Ovary (tissue), 9 donors: ENCODE results near the gene RUNX2. TPM values are rescaled to one million over a fixed set of nuclear protein-coding genes. Genes with fewer than 3 reads are reported as not detected.

Experiments used
- DNase-seq, 5 donors: peaks; one replicate each; pipeline ENCODE4 v3.0.0-alpha.2; 2019 to 2020
- H3K27ac ChIP-seq, 2 donors: fragments of 200-600 bp; one replicate each; pipeline versions ENCODE4 v1.5.1 to v1.8.0; 2019 to 2022
- H3K27me3 ChIP-seq: fragments of 200-600 bp; one replicate; pipeline ENCODE4 v1.8.0; 2022
- H3K36me3 ChIP-seq: fragments of 200-600 bp; sonication (generic); one replicate; pipeline ENCODE4 v1.5.1; 2019
- H3K4me1 ChIP-seq: one replicate; pipeline ENCODE4 v1.8.1; 2013; ENCODE audit warnings: mild to moderate bottlenecking, moderate library complexity; ENCODE audit not compliant: insufficient read depth
- H3K4me3 ChIP-seq: fragments of 200-600 bp; sonication (generic); one replicate; pipeline ENCODE4 v1.5.1; 2017
- H3K9me3 ChIP-seq, 2 donors: fragments of 200-600 bp in 1 of 2; sonication (generic) in 1 of 2; one replicate each; pipeline versions ENCODE4 v1.5.1 to v1.8.1; 2013 to 2019; ENCODE audit warnings: mild to moderate bottlenecking in 1 of 2, moderate library complexity in 1 of 2
- EP300 ChIP-seq: sonication (generic); formaldehyde crosslinking; IDR thresholded peaks from one replicate; pipeline ENCODE4 v1.6.1; 2017; ENCODE audit warnings: antibody characterized with exemption
- POLR2A ChIP-seq: fragments of 450-650 bp; IDR thresholded peaks from one replicate; pipeline ENCODE4 v1.6.1; 2017; ENCODE audit warnings: antibody characterized with exemption, mild to moderate bottlenecking, moderate library complexity
- WGBS, 3 donors: extraction: QIAGEN DNeasy Blood & Tissue Kit in 1 of 3; methylation state at CpG; one replicate each; pipeline versions ENCODE4 v1.1.5 to v1.1.7; 2013 to 2017; 5-methylcytosine and 5-hydroxymethylcytosine counted together
- intact Hi-C, 4 donors: fragments of 100-400 bp; cut with DNase I; formaldehyde crosslinking; loops; one replicate each; pipeline versions ENCODE4 v1.11.0 to v1.15.1; 2022 to 2023
- polyA plus RNA-seq, 2 donors: library from polyadenylated mRNA; stranded (reverse); fragments of 200-250 nt in 1 of 2; fragments of 350-450 nt in 1 of 2; fragmentation: Illumina TruSeq in 1 of 2; extraction: RNeasy Lipid Tissue Mini Kit (QIAGEN cat#74804) in 1 of 2; gene quantifications; one replicate each; pipeline ENCODE4 v1.2.3, GENCODE V29; 2013 to 2014
- total RNA-seq, 7 donors: library from RNA; depleted of rRNA in 2 of 7; stranded (reverse); fragments of >200 nt in 2 of 7; fragmentation: NEBNext Ultra II Directional in 3 of 7; extraction: Animal tissue kit (Norgen Biotek cat#: 25700) in 3 of 7; gene quantifications; one replicate each; pipeline versions ENCODE4 v1.1.0 to v1.2.4, GENCODE V29; 2016 to 2023
- TF ChIP-seq, protein P1 (sequence below), 3 donors: fragments of 450-650 bp in 2 of 3; fragments of 200-600 bp in 1 of 3; IDR thresholded peaks; one replicate each; pipeline versions ENCODE4 v1.5.1 to v1.8.0; 2016 to 2022; ENCODE audit warnings: antibody characterized with exemption in 3 of 3, mild to moderate bottlenecking in 1 of 3
- donor health status: DM: no; HTN: no; CAD: no; lungs with moderate emphysema.
- donor health status: DM: no; HTN: no; CAD: no.
- donor health status: Bipolar disorder and iron deficiency.
- donor health status: DM: yes; HTN: yes; CAD: no.
- donor health status: DM: no; HTN: no; CAD: no.
- donor health status: DM: yes; HTN: yes; CAD: no.

Gene RUNX2
- total and polyA plus RNA-seq, 9 donors = 1.1 to 25.2 (median 3.3) TPM

DNA sequence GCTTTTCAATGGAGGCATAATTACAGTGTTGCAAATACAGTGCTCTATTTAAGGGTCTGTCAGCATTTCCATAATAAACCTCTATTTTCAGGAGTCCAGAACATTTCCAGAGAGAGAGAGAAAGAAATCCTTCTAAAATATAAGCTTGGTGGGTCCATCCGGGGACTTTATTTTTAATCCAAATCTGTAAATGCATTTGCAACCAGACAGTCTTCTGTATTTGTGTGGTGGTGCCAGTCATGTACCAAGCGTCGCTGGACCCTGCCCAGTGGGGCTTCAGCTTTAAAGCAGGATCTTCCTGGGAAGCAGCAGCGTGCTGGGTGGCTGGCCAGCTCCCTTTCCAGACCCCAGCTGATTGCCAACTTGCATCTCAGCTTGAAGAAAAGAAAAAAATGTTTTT, 306.1 kb downstream of the RUNX2 start:
- no peak for DNase-seq
- Histone ChIP-seq H3K4me3 (no peak overlapping the region), H3K27ac (no peak overlapping the region), H3K27me3 (no peaks in the 10 kb centered on the region), H3K4me1 (peaks cover 4% of the 10 kb centered on the region), H3K9me3 (no peaks in the 10 kb centered on the region), H3K36me3 (no peaks in the 10 kb centered on the region)
- 74 to 85% (median 80%) methylated on average over 4 of the region's 4 CpGs for WGBS, 3 donors
- intact Hi-C loops = no loop called here
- TF ChIP-seq POLR2A (no peak), EP300 (no peak)
- TF ChIP-seq, protein P1, sequence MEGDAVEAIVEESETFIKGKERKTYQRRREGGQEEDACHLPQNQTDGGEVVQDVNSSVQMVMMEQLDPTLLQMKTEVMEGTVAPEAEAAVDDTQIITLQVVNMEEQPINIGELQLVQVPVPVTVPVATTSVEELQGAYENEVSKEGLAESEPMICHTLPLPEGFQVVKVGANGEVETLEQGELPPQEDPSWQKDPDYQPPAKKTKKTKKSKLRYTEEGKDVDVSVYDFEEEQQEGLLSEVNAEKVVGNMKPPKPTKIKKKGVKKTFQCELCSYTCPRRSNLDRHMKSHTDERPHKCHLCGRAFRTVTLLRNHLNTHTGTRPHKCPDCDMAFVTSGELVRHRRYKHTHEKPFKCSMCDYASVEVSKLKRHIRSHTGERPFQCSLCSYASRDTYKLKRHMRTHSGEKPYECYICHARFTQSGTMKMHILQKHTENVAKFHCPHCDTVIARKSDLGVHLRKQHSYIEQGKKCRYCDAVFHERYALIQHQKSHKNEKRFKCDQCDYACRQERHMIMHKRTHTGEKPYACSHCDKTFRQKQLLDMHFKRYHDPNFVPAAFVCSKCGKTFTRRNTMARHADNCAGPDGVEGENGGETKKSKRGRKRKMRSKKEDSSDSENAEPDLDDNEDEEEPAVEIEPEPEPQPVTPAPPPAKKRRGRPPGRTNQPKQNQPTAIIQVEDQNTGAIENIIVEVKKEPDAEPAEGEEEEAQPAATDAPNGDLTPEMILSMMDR (IDR thresholded peaks at IDR 0.05) = no peak

DNA sequence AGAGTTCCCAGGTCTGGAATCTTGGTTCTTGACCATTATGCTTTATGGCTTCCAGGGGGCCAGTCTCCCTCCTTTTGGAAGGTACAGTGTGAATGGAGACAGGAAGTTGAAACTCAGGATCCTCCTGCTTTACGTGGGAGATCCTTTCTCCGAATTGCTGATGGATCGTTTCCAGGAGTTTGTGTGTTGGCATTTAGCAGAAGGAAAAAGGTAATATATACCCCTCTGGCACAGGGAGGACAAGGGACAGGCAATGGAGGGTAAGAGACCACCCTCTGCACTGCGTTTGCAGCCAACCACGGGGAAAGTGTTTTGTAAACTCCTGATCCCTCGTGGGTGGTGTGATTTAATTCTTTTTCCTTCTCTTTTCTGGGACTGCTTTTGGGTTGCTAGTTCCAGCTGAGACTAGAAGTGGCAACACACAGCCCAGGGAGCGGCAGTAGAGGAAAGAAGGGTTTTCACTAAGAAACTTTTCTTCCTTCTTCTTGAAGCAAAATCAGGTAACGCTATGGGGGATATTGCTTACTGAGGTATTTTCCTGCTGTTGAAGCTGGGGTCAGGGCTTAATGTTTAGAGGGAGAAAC, 307.2 kb downstream of the RUNX2 start:
- H3K36me3 ChIP-seq = no peaks in the 10 kb centered on the region
- H3K9me3 ChIP-seq = no peaks in the 10 kb centered on the region
- no peak for DNase-seq
- intact Hi-C loops = no loop called here
- no peaks in the 10 kb centered on the region for H3K27me3 ChIP-seq
- no peak for TF ChIP-seq EP300
- TF ChIP-seq, protein P1 (IDR thresholded peaks at IDR 0.05) = no peak
- no peak for TF ChIP-seq POLR2A
- peaks cover 4% of the 10 kb centered on the region for H3K4me1 ChIP-seq
- no peak overlapping the region for H3K27ac ChIP-seq
- no peak overlapping the region for H3K4me3 ChIP-seq
- 20 to 25% (median 23%) methylated on average over 8 of the region's 8 CpGs for WGBS, 3 donors

DNA sequence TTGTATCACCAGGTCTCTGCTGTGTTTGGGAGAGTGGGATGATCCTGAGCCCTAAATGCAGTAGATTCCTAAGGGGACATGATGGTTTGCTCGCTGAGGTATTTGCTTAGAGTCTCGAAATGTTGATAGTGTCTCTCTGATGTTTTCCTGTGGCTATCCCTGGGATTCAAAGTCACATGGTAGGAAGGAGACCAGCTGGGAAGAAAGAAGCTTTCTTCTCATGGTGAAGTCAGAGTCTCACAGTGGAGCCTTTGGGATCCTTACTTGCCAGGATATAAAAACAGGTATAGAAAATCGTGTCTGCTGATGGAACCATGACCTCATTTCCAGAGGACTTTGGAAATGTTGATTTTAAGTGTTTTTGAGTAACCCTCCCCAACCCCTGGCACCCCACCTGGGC, 308.9 kb downstream of the RUNX2 start:
- no peaks in the 10 kb centered on the region for H3K9me3 ChIP-seq
- WGBS, 3 donors = 72 to 84% (median 82%) methylated on average over 3 of the region's 3 CpGs
- intact Hi-C loops = no loop called here
- no peak overlapping the region for H3K27ac ChIP-seq
- no peaks in the 10 kb centered on the region for H3K36me3 ChIP-seq
- H3K4me1 ChIP-seq = no peaks in the 10 kb centered on the region
- H3K4me3 ChIP-seq = no peak overlapping the region
- no peak for DNase-seq
- TF ChIP-seq POLR2A = no peak
- no peak for TF ChIP-seq EP300
- TF ChIP-seq, protein P1 (IDR thresholded peaks at IDR 0.05) = no peak
- H3K27me3 ChIP-seq = no peaks in the 10 kb centered on the region

DNA sequence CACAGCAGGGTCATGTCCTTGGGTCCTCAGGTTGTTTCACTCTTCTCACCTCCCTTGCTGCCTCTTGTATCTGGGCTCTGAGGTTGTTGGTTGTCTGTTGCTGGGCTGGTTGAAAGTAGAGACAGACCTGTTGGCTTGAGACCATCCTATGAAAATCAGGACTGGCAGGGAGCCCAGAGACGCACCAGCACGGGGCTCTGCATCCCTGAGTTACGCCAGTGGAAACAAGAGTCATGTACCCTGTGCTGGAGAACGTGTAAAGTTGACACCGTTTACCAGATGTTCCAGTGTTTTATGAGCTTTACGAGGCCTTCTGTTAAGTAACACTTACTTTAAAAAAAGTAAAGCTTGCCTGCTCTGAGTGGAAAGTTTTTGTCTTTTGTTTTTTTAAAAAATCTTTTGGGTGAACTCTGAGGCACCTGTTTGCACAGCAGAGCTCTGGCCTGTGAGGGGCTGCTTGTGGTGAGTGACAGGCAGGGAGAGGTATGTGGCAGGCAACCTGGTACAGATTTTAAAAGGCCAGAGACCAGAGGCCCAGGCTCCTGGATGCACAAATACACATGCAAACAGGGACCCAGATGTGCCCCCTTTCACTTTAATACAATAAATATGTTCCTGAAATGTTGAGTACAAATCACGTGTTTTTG, 309.6 kb downstream of the RUNX2 start:
- no peak overlapping the region for H3K27ac ChIP-seq
- WGBS, 3 donors = 68 to 72% (median 70%) methylated on average over 7 of the region's 7 CpGs
- intact Hi-C loops = no loop called here
- H3K36me3 ChIP-seq = no peaks in the 10 kb centered on the region
- no peak overlapping the region for H3K4me3 ChIP-seq
- no peaks in the 10 kb centered on the region for H3K27me3 ChIP-seq
- TF ChIP-seq EP300 (no peak), POLR2A (no peak)
- TF ChIP-seq, protein P1 (IDR thresholded peaks at IDR 0.05) = no peak
- DNase-seq = no peak
- H3K9me3 ChIP-seq = no peaks in the 10 kb centered on the region
- H3K4me1 ChIP-seq = no peaks in the 10 kb centered on the region
